ENCODE data around the gene DLST. TPM values are rescaled to one million over a fixed set of nuclear protein-coding genes. Genes with fewer than 3 reads are reported as not detected.

DLST gene
- total RNA-seq (2012; rRNA removed), result 58.6 and 63.0 TPM in 2 replicates
- polyA plus RNA-seq (2012; rRNA removed), result 119 and 132 TPM in 2 replicates
- polyA plus RNA-seq (2012; cell fraction: cytosol; rRNA removed), result 71.7 and 111 TPM in 2 replicates
- 85.7 and 132 TPM in 2 replicates for polyA plus RNA-seq (2012; cell fraction: nucleus; rRNA removed; ENCODE audit: low replicate concordance)
- Bru-seq, nascent RNA, result percentile 93 among the genes with signal in this experiment
- BruChase-seq, experiment 1, labeled RNA remaining after a 6-hour chase, result percentile 93 among the genes with signal in this experiment
- BruChase-seq, experiment 2, labeled RNA remaining after a 2-hour chase, result percentile 91 among the genes with signal in this experiment
- long read RNA-seq, partial matches to known transcripts, result 1 of 3 reads
- long read RNA-seq, other reads (novel, unspliced or antisense), result 0 of 3 reads

GRCh38 chr14:74881431-74882102, at the start of gene DLST:
Gene DLST (plus strand): TSS chr14:74881916. CDS start chr14:74881954, 38 bp downstream.
- DNase-seq (peak; percentile 84), ATAC-seq (ENCODE audit: low read depth) (peak; percentile 87)
- ChIA-PET CTCF (interaction anchor here (0.9 to 2.6 kb wide), 2 partner anchors 10 to 21 kb away, joined by 8 to 10 read pairs; no protein-coding TSS in a partner anchor), POLR2A (ENCODE audit: unreplicated experiment) (interaction anchor here (0.6 kb wide), 1 partner anchor 10 kb away, joined by 3 read pairs; no protein-coding TSS in a partner anchor)
- Histone ChIP-seq H3K56ac (ENCODE audit: extremely low read depth, insufficient read depth, low read length) (peak within 1 kb of the TSS; percentile 69), H3K9me3 (ENCODE audit: control insufficient read depth, insufficient read depth, low read length) (no peaks in the 10 kb centered on the region), H3K4me3 (ENCODE audit: insufficient read depth, low read depth, low read length) (peak within 1 kb of the TSS; percentile 94), H2BK120ac (ENCODE audit: low read depth, low read length) (peak within 1 kb of the TSS; percentile 84), H3K27me3 (ENCODE audit: control insufficient read depth, insufficient read depth, low read length) (no peaks in the 10 kb centered on the region), H2BK5ac (ENCODE audit: low read depth, low read length, poor library complexity, severe bottlenecking) (peak within 1 kb of the TSS; percentile 87), H3K9ac (ENCODE audit: low read depth, low read length) (peak within 1 kb of the TSS; percentile 79), H3K14ac (replicated peaks; ENCODE audit: low read depth, low read length) (peak within 1 kb of the TSS; percentile 99), H3K4ac (ENCODE audit: low read depth, low read length) (peak within 1 kb of the TSS; percentile 87), H2AFZ (replicated peaks; ENCODE audit: low read length, poor library complexity) (peak within 1 kb of the TSS; percentile 99), H4K5ac (ENCODE audit: low read depth, low read length) (peak within 1 kb of the TSS; percentile 97), H4K20me1 (ENCODE audit: insufficient read depth, low read length) (peaks cover 45% of the 10 kb centered on the region), H4K8ac (ENCODE audit: low read depth in 2 of 2, low read length in 2 of 2) (peak within 1 kb of the TSS; percentile 93 to 99), H3K4me1 (ENCODE audit: control insufficient read depth, insufficient read depth, low read length) (peaks cover 21% of the 10 kb centered on the region), H2AK5ac (ENCODE audit: low read depth, low read length) (peak within 1 kb of the TSS; percentile 78), H2AK9ac (replicated peaks; ENCODE audit: low read depth, low read length, poor library complexity) (peak within 1 kb of the TSS; percentile 95), H2BK20ac (ENCODE audit: low read depth, low read length) (no peak within 1 kb of the TSS), H3K18ac (ENCODE audit: low read depth, low read length) (peak within 1 kb of the TSS; percentile 85), H4K91ac (ENCODE audit: insufficient read depth, low read depth, low read length) (peak within 1 kb of the TSS; percentile 94), H3K9me1 (ENCODE audit: insufficient read depth, low read length) (peaks cover 20% of the 10 kb centered on the region), H3K27ac (ENCODE audit: insufficient read depth, low read length) (peak within 1 kb of the TSS; percentile 89), H2BK15ac (ENCODE audit: low read depth, low read length) (peak within 1 kb of the TSS; percentile 31; the same call in 2 of the 3 replicates), H3K4me2 (ENCODE audit: low read depth, low read length) (peak within 1 kb of the TSS; percentile 99), H3K36me3 (ENCODE audit: control insufficient read depth, insufficient read depth, low read length) (no peaks in the 10 kb centered on the region; the same call in 1 of the 2 replicates), H3K79me1 (ENCODE audit: low read depth in 1 of 2, low read length in 2 of 2) (peaks cover 4 to 49% of the 10 kb centered on the region in 2 experiments; a peak in 3 of 4 replicates), H3K23ac (ENCODE audit: low read depth, low read length) (peak within 1 kb of the TSS; percentile 98)
- no TSS peak for BruUV-seq (replicated peaks)
- in situ Hi-C loops (cut with MboI; ENCODE audit: low sequenced_read_pairs) (no loop called here), intact Hi-C loops (cut with micrococcal nuclease) (loop anchor here (10.0 kb wide), 1 partner anchor 277 kb away; no protein-coding TSS in a partner anchor), dilution Hi-C loops (cut with HindIII; ENCODE audit: low sequenced_read_pairs, unreplicated experiment) (no loop called here)
- 1% methylated on average over 25 of the region's 53 CpGs; no CpG with 5 or more reads in 1 of the 2 experiments for WGBS, 2 experiments (ENCODE audit: extremely low coverage in 2 of 2, insufficient read length in 1 of 2)
- TF ChIP-seq FOS (IDR thresholded peaks at IDR 0.05; ENCODE audit: low read depth, low read length), result no peak
- no peak for TF ChIP-seq MXI1 (IDR thresholded peaks at IDR 0.05; ENCODE audit: borderline replicate concordance, low read depth, low read length)
- TF ChIP-seq CEBPB (IDR thresholded peaks at IDR 0.05; ENCODE audit: low read depth, low read length), result no peak
- TF ChIP-seq USF2 (IDR thresholded peaks at IDR 0.05; ENCODE audit: low read depth, low read length), result peak; percentile 10; the same call in 1 of the 2 replicates
- peak; percentile 99; the same call in 1 of the 2 replicates for TF ChIP-seq CHD1 (IDR thresholded peaks at IDR 0.05; ENCODE audit: low read depth, low read length)
- peak; percentile 100 for TF ChIP-seq BHLHE40 (IDR thresholded peaks at IDR 0.05; ENCODE audit: low read depth, low read length)
- TF ChIP-seq ELK1 (IDR thresholded peaks at IDR 0.05; ENCODE audit: borderline replicate concordance, low read depth, low read length), result 0 out of 2 replicates have a peak, but pooled peaks have one; percentile 19
- no peak for TF ChIP-seq NFE2L2 (IDR thresholded peaks at IDR 0.05; ENCODE audit: low read depth, low read length)
- no peak for TF ChIP-seq RCOR1 (IDR thresholded peaks at IDR 0.05; ENCODE audit: insufficient replicate concordance, low read length)
- TF ChIP-seq MAFK (IDR thresholded peaks at IDR 0.05; ENCODE audit: low read depth, low read length), result no peak
- peak; percentile 46; the same call in 1 of the 2 replicates for TF ChIP-seq MAZ (IDR thresholded peaks at IDR 0.05; ENCODE audit: borderline replicate concordance, low read depth, low read length)

Data from IMR-90 (cell line).